Measurements from ENCODE around the gene RGS12. TPM values are rescaled to one million over a fixed set of nuclear protein-coding genes. Genes with fewer than 3 reads are reported as not detected.

RGS12 gene
- total and polyA plus RNA-seq, 2 experiments from 2014 or later, result 9.3 to 13.2 TPM

- H3K27ac ChIP-seq, result peak overlapping the region; percentile 48
- peak overlapping the region; percentile 28 for H3K4me2 ChIP-seq (ENCODE audit: unreplicated experiment)
- TF ChIP-seq EZH2 (IDR thresholded peaks at IDR 0.05; ENCODE audit: insufficient read depth, poor library complexity, severe bottlenecking) (no peak), EZH2phosphoT487 (IDR thresholded peaks at IDR 0.05; ENCODE audit: insufficient read depth, low read depth) (no peak)
- H2AFZ ChIP-seq, result peak overlapping the region; percentile 69
- H3K27me3 ChIP-seq (replicated peaks; ENCODE audit: insufficient read depth), result no peaks in the 10 kb centered on the region
- H3K9ac ChIP-seq, result peak overlapping the region; percentile 68
- 37 to 39% methylated on average over 14 of the region's 14 CpGs for WGBS, 2 experiments (ENCODE audit: low coverage in 1 of 2, low lambda C conversion rate in 2 of 2, missing lambda C conversion rate in 2 of 2)
- H4K20me1 ChIP-seq (ENCODE audit: insufficient read depth), result no peaks in the 10 kb centered on the region
- no peaks in the 10 kb centered on the region for H3F3A ChIP-seq (ENCODE audit: insufficient read depth)
- H3K4me1 ChIP-seq (ENCODE audit: insufficient read depth), result peaks cover 10% of the 10 kb centered on the region
- peak; percentile 57 for DNase-seq
- in situ Hi-C loops (cut with MboI), result no loop called here
- no peaks in the 10 kb centered on the region; the same call in 1 of the 2 replicates for H3K36me3 ChIP-seq (ENCODE audit: low read depth)
- no peaks in the 10 kb centered on the region for H3K9me3 ChIP-seq (ENCODE audit: low read depth)
- no peak overlapping the region for H3K4me3 ChIP-seq
- H3K9me2 ChIP-seq (ENCODE audit: insufficient read depth), result no peaks in the 10 kb centered on the region
- H3K79me2 ChIP-seq (ENCODE audit: insufficient read depth), result peaks cover 18% of the 10 kb centered on the region; the same call in 1 of the 2 replicates
Measured at GRCh38 chr4:3321295-3321889, 28.6 kb downstream of the RGS12 start.

- Histone ChIP-seq H3K4me2 (ENCODE audit: unreplicated experiment) (peak overlapping the region; percentile 28), H3K4me3 (0 out of 2 replicates have a peak overlapping the region, but pooled peaks have one; percentile 14), H3K27ac (peak overlapping the region; percentile 48), H3K36me3 (ENCODE audit: low read depth) (no peaks in the 10 kb centered on the region), H3K79me2 (ENCODE audit: insufficient read depth) (peaks cover 18% of the 10 kb centered on the region; the same call in 1 of the 2 replicates), H2AFZ (peak overlapping the region; percentile 69), H3K9ac (peak overlapping the region; percentile 68), H4K20me1 (ENCODE audit: insufficient read depth) (no peaks in the 10 kb centered on the region), H3K9me3 (ENCODE audit: low read depth) (no peaks in the 10 kb centered on the region), H3K9me2 (ENCODE audit: insufficient read depth) (no peaks in the 10 kb centered on the region), H3K27me3 (replicated peaks; ENCODE audit: insufficient read depth) (no peaks in the 10 kb centered on the region), H3F3A (ENCODE audit: insufficient read depth) (no peaks in the 10 kb centered on the region), H3K4me1 (ENCODE audit: insufficient read depth) (peaks cover 10% of the 10 kb centered on the region)
- TF ChIP-seq EZH2 (IDR thresholded peaks at IDR 0.05; ENCODE audit: insufficient read depth, poor library complexity, severe bottlenecking), result no peak
- TF ChIP-seq EZH2phosphoT487 (IDR thresholded peaks at IDR 0.05; ENCODE audit: insufficient read depth, low read depth), result no peak
- in situ Hi-C loops (cut with MboI), result no loop called here
- DNase-seq, result peak; percentile 69
- 25 to 30% methylated on average over 10 of the region's 10 CpGs for WGBS, 2 experiments (ENCODE audit: low coverage in 1 of 2, low lambda C conversion rate in 2 of 2, missing lambda C conversion rate in 2 of 2)
Measured at GRCh38 chr4:3322059-3322550, 29.3 kb downstream of the RGS12 start.

GRCh38 chr4:3323071-3323481 lies 30.3 kb downstream of the RGS12 start:
- WGBS, 2 experiments (ENCODE audit: low coverage in 1 of 2, low lambda C conversion rate in 2 of 2, missing lambda C conversion rate in 2 of 2), result 97 to 98% methylated on average over 21 of the region's 21 CpGs
- H3K4me1 ChIP-seq (ENCODE audit: insufficient read depth), result peaks cover 10% of the 10 kb centered on the region
- H3K4me2 ChIP-seq (ENCODE audit: unreplicated experiment), result no peak overlapping the region
- no peaks in the 10 kb centered on the region for H3K27me3 ChIP-seq (replicated peaks; ENCODE audit: insufficient read depth)
- no peak overlapping the region for H3K27ac ChIP-seq
- H2AFZ ChIP-seq, result no peak overlapping the region
- no peak overlapping the region for H3K9ac ChIP-seq
- no peaks in the 10 kb centered on the region for H3K9me2 ChIP-seq (ENCODE audit: insufficient read depth)
- no peak for DNase-seq
- H3F3A ChIP-seq (ENCODE audit: insufficient read depth), result no peaks in the 10 kb centered on the region
- no peaks in the 10 kb centered on the region for H4K20me1 ChIP-seq (ENCODE audit: insufficient read depth)
- no peaks in the 10 kb centered on the region for H3K9me3 ChIP-seq (ENCODE audit: low read depth)
- peaks cover 18% of the 10 kb centered on the region; the same call in 1 of the 2 replicates for H3K79me2 ChIP-seq (ENCODE audit: insufficient read depth)
- in situ Hi-C loops (cut with MboI), result no loop called here
- no peaks in the 10 kb centered on the region for H3K36me3 ChIP-seq (ENCODE audit: low read depth)
- TF ChIP-seq EZH2 (IDR thresholded peaks at IDR 0.05; ENCODE audit: insufficient read depth, poor library complexity, severe bottlenecking) (no peak), EZH2phosphoT487 (IDR thresholded peaks at IDR 0.05; ENCODE audit: insufficient read depth, low read depth) (no peak)
- H3K4me3 ChIP-seq, result no peak overlapping the region

- no peak for DNase-seq
- Histone ChIP-seq H3K27me3 (replicated peaks; ENCODE audit: insufficient read depth) (no peaks in the 10 kb centered on the region), H3K9me2 (ENCODE audit: insufficient read depth) (no peaks in the 10 kb centered on the region), H3K36me3 (ENCODE audit: low read depth) (no peaks in the 10 kb centered on the region), H3K4me3 (no peak overlapping the region), H3F3A (ENCODE audit: insufficient read depth) (no peaks in the 10 kb centered on the region), H3K9me3 (ENCODE audit: low read depth) (no peaks in the 10 kb centered on the region), H3K27ac (no peak overlapping the region), H3K4me2 (ENCODE audit: unreplicated experiment) (no peak overlapping the region), H2AFZ (no peak overlapping the region), H3K9ac (no peak overlapping the region), H3K4me1 (ENCODE audit: insufficient read depth) (peaks cover 10% of the 10 kb centered on the region), H3K79me2 (ENCODE audit: insufficient read depth) (peaks cover 18% of the 10 kb centered on the region; the same call in 1 of the 2 replicates), H4K20me1 (ENCODE audit: insufficient read depth) (no peaks in the 10 kb centered on the region)
- in situ Hi-C loops (cut with MboI), result no loop called here
- TF ChIP-seq EZH2phosphoT487 (IDR thresholded peaks at IDR 0.05; ENCODE audit: insufficient read depth, low read depth), result no peak
- no peak for TF ChIP-seq EZH2 (IDR thresholded peaks at IDR 0.05; ENCODE audit: insufficient read depth, poor library complexity, severe bottlenecking)
- 94 to 95% methylated on average over 18 of the region's 18 CpGs for WGBS, 2 experiments (ENCODE audit: low coverage in 1 of 2, low lambda C conversion rate in 2 of 2, missing lambda C conversion rate in 2 of 2)
Measured at GRCh38 chr4:3324093-3324815, 31.4 kb downstream of the RGS12 start.

All from GM23248 (cell line).